GDM1 (cell line): Measurements from ENCODE around the gene ARHGAP21.
"Not testable (repeated sequence)": the region's sequence is repeated elsewhere in the genome, so short reads cannot be mapped to it uniquely, and the experiment has no call there.

Source experiments
- DNase-seq: peaks from one replicate; lab custom pipeline; 2025; lab: John Stamatoyannopoulos, UW

The ARHGAP21 gene

DNA sequence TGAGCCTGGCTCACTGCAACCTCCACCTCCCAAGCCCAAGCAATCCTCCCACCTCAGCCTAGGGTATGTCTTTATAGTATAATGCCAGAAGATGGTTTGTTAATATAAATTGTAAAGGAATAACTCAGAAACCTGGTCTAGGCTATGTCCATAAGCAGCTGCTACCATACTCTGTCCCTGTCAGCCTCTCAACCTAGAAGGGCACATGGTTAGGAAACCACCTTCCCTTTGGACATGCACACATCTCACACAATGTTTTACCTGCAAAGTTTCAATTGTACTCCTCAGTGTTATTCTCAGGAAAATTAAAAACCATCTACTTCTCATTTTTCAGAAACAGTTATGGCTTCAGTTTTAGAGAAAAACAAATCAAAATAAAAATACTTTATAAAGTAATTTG is 40.1 kb downstream of the ARHGAP21 start:
- DNase-seq: no peak

GRCh38 chr10:24681572-24682088 is 42.1 kb downstream of the ARHGAP21 start:
- DNase-seq: no peak

GRCh38 chr10:24680647-24681524 is 42.8 kb downstream of the ARHGAP21 start:
- DNase-seq: no peak

- DNase-seq: no peak
These were observed 44.9 kb downstream of the ARHGAP21 start for GRCh38 chr10:24678757-24679156.

GRCh38 chr10:24674892-24675632 is 48.6 kb downstream of the ARHGAP21 start:
- no peak for DNase-seq

DNA sequence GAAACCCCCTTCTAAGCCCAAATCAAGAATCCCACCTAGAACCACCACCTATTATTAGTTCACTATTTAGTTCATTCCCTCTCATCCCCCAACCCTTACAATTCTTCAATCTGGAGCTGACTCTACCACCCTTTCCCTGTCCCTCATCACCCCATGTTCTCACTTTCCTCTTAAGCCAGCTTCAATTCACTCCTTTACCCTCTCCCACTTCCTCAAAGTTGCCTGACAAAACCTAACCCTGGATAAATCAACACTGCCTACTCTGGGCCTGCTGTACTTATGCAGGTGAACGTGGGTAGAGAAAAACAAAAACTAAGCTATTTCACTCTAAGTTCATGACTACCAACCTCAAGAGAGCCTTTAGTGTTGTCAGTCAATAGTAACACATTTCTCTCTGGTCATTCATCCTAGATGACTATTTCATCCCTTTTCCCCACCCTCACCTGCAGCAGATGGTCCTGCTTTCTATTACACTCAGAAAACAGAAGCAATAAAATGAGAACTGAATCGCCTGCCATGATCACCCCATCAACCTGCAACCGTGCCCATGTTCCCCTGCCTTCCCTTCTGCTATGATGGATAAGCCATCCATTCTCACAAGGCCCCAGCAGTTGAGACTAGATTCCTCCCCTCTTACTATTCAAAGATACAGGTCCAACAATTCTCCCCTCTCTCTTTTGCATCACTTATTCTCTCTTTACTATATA is 52.6 kb downstream of the ARHGAP21 start:
- no peak for DNase-seq

DNA sequence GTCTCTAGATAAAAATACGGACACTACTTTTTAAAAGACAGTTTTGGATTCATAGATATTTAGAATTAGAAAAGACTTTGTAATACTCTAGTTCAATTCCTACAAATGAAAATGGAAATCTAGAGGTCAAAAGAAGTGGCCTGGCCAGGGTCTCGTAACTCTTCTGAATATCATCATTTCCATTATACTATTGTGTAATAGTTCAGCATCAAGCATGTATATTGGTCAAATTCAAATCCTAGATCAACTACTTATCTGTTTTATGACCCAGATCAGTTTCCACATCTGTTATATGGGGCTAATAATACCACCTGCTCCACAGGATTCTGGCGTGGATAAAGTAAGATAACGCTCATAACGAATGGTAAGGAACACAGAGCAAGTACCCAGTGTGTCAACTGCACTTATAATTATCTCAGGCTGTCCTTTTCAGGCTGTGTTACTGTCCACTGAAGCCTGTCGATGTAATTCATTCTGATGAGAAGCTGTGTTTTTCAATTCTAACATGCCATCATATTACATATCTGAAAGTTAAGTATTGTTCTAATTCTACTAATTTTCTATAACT is 54.3 kb downstream of the ARHGAP21 start:
- no peak for DNase-seq

- no peak for DNase-seq
These were observed 55.4 kb downstream of the ARHGAP21 start for GRCh38 chr10:24668247-24668646.

DNA sequence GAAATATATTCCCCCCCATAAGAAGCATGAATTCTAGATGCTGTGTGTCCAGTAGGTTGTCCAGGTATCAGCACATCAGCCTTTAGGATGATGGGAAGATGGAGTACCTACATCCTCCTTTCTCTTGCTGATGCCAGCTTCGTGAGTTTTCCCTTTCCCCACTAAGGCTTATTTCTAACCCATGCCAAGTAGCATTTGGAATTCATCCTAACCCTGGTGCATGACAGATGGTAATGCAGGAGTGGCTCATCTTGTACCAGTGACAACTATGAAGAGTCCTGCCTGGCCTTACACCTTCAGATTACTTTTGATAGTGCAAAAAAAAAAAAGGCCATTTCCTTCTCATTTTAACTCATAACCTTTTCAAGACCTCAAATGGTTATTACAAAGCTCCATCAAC is 58.7 kb downstream of the ARHGAP21 start:
- DNase-seq: no peak

DNA sequence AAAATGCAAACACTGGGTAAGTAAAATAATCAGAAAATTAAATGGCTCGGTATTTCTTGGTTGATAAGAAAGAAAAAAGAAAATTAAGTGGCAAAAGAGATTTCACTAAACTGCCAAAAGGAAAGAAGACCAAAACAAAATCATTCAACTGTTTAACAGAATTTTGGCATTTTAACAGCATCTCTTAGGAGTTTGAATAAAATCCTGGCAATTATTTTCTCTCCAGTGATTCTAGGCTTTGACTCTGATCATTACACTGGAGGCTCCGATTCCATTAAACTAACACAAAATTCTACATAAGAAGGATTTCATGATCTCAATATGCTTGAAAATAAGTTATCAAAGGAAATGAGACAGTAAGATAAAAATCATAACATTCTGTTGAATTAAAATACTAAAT is 62.3 kb downstream of the ARHGAP21 start:
- DNase-seq: no peak

DNA sequence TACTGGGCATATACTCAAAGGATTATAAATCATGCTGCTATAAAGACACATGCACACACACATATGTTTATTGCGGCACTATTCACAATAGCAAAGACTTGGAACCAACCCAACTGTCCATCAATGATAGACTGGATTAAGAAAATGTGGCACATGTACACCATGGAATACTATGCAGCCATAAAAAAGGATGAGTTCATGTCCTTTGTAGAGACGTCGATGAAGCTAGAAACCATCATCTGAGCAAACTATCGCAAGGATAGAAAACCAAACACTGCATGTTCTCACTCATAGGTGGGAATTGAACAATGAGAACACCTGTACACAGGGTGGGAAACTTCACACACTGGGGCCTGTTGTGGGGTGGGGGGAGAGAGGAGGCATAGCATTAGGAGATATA is 65.4 kb downstream of the ARHGAP21 start:
- DNase-seq: not testable (repeated sequence)

GRCh38 chr10:24656326-24656725 is 67.4 kb downstream of the ARHGAP21 start:
- not testable (repeated sequence) for DNase-seq

- no peak for DNase-seq
These were observed 71.2 kb downstream of the ARHGAP21 start for GRCh38 chr10:24652381-24652957.

DNA sequence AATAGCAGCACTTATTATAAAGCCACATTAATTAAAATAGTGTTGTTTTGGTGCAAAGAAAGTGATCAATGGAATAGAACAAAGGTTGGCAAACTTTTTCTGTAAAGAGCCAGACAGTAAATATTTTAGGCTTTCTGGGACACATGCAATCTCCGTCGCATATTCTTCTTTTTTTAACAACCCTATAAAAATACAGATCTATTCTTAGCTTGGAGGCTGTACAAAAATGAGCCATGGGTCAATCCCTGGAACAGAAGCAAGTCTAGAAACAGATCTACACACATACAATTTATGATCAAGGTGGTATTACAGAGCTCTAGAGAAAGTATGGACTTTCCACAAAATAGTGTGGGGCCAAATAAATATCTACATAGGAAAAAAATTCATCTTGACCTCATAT is 71.8 kb downstream of the ARHGAP21 start:
- no peak for DNase-seq

DNA sequence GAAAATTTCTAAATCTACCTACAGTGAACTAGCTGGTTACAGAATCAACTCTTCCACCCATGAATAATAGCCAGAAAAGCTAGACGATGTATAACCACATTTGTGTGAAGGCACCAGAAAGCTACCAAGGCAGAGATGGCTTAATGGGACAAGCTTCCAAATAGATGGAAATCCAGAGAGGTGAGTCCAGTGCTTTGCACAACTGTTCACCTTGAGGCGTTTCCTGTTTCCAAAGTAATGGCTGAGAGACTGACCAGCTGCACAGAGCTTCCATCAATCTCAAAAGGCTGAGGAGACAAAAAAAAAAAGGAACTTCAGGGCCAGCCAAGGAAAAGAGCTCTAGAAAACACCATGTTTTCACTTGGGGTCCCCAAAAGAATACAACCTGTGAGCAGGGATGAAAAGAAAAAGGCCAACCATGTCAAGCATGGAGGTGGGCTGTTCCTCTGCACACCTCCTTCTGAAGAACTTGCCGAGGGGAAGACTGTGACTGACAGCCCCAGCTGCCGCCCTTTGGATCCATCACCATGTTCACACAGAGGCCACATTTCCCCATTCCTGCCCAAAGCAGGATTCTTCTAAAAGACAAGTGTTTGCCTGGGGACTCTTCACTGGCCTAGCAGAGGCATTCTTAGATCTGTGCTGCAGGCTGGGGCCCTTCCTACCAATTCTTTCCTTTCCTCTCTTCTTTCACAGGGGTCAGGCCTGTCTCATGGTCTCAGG is 72.9 kb downstream of the ARHGAP21 start:
- DNase-seq: no peak

- no peak for DNase-seq
These were observed 77.9 kb downstream of the ARHGAP21 start for GRCh38 chr10:24645784-24646183.

DNA sequence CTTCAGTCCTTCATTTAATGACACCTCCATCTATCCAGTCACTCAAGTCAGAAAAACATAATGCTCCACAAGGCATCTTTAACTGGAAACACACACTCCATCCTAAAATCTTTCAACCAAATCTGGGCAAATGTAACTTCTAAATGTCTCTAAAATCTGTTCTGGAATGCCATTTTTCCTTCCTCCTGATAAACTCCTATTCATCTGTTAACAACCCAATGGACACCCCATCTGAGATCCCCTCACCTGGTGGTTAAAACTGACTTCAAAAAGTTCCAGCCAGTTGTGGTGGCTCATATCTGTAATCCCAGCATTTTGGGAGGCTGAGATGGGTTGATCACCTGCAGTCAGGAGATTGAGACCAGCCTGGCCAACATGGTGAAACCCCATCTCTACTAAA is 78.7 kb downstream of the ARHGAP21 start:
- DNase-seq: no peak

- no peak for DNase-seq
These were observed 79.9 kb downstream of the ARHGAP21 start for GRCh38 chr10:24643679-24644209.

- DNase-seq: peak; percentile 38
These were observed 80.6 kb downstream of the ARHGAP21 start for GRCh38 chr10:24642921-24643678.

GRCh38 chr10:24639124-24639523 is 84.6 kb downstream of the ARHGAP21 start:
- DNase-seq: no peak
